HG03159 (cell line): ENCODE measurements around the gene GALNT14.

Source experiments
- ATAC-seq: cut with Tn5 transposase; IDR thresholded peaks from one replicate; pipeline ENCODE4 v1.9.1; 2021; ENCODE audit warnings: mild to moderate bottlenecking, moderate library complexity; ENCODE audit not compliant: unreplicated experiment

GALNT14 gene

DNA sequence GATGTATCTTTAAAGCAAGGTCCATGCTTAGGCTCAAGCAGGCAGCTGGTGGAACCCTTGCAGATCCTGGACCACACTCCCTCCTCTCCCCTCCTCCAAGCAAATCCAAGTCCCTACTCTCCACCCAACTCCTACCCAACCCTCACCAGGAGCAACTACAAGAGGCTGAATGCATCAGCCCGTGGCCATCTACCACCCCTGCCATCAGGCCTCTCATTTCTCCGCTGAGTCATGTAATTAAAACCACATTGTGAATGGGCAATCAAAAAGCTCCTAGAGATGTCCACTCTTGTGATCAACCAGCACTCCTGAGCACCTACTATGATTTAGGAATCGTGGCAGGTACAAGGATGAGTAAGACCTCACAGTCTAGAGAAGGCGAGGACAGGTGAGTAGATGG, 188.8 kb downstream of the GALNT14 start:
- no peak for ATAC-seq

GRCh38 chr2:30948857-30949256, 189.4 kb downstream of the GALNT14 start:
- no peak for ATAC-seq

- no peak for ATAC-seq
These were observed 190.1 kb downstream of the GALNT14 start for GRCh38 chr2:30948130-30948529.

- ATAC-seq: no peak
These were observed 190.6 kb downstream of the GALNT14 start for GRCh38 chr2:30947686-30948085.

DNA sequence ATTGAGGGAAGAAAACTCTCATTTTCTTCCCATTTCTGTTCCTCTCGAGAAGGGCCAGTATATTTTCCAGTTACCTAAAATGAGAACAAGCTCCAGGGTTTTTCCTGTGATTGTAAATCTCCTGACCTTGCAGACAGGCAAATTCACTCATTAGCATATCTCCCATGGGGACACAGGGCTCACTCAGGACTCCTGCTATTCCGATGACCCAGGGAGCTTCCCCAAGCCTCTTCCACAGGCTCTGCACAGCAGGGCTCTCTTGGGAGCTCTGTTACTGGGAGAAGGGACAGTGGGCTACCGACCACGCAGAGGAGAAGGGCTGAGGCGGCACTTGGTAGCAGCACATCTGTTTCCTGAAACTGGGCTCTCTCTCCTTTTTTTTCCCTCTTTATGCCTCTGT, 195.8 kb downstream of the GALNT14 start:
- ATAC-seq: no peak

GRCh38 chr2:30940839-30941238, 197.4 kb downstream of the GALNT14 start:
- no peak for ATAC-seq

GRCh38 chr2:30939364-30939763, 198.9 kb downstream of the GALNT14 start:
- ATAC-seq: no peak

GRCh38 chr2:30938196-30938595, 200.0 kb downstream of the GALNT14 start:
- no peak for ATAC-seq

GRCh38 chr2:30936977-30937376, 201.3 kb downstream of the GALNT14 start:
- no peak for ATAC-seq

DNA sequence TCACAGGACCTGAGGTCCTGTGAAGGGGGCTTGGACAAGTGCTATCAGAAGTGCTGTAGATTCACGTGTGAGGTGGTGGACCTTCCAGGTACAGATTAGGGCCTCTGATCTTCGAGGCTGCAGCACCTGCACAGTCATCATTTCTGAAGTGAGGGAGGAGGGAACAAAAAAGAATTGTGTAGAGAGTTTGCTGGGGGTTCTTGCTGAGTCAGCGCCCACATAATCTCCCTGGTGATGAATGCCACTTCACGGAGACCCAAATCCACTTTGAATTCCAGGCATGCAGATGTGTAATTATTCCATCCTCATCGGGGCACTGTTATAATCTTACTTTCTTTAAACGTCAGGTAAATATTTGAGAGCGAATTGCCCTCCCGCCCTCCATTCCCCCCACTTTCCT, 202.4 kb downstream of the GALNT14 start:
- ATAC-seq: no peak

- ATAC-seq: no peak
These were observed 204.2 kb downstream of the GALNT14 start for GRCh38 chr2:30934066-30934465.

GRCh38 chr2:30933496-30933895, 204.7 kb downstream of the GALNT14 start:
- no peak for ATAC-seq

- no peak for ATAC-seq
These were observed 205.4 kb downstream of the GALNT14 start for GRCh38 chr2:30932870-30933269.

DNA sequence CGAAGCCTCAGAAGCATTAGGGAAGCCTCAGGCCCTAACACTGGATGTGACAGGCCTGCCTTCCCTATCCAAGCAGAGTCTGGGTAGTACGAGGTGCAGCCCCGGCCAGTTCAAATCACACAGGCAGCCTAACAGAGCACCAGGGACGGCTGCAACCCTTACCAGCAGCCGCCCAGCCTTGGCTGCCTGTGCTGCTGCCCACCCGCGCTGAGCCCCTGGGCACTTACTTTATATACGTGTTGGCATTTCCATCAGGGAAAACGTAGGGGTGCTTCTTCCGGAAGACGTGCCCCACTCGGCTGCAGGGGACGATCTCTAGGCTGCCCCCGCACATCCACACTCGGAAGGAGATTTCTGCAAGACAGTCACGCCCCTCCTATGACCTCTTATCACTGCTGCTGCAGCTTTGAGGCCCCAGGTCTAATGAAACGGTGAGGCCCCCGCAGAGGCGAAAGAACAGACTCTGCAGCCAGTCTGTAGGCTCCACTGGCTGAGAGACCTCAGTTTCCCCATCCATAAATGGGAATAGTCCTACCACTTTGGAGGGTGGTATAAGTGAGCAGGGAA, 206.3 kb downstream of the GALNT14 start:
- no peak for ATAC-seq

DNA sequence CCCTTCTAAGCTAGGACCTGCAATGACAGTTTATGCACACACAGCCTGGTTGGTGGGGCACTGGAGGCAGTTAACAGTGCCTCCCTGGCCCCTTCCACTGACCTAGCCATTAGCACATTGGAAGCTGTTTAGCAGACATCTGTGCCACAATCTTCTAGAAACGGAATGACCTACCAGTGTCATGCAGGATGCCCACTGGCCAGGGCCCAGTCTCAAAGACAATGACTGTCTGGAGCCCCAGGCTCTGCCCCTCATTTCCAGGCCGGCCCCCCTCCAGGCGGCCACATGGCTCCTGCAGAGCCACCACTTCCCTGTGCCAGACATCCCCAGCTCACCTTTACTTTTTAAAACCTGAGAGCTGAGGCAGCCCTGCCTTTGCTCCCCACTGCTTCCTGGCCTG, 207.5 kb downstream of the GALNT14 start:
- ATAC-seq: no peak

GRCh38 chr2:30927465-30928075, 210.7 kb downstream of the GALNT14 start:
- no peak for ATAC-seq

DNA sequence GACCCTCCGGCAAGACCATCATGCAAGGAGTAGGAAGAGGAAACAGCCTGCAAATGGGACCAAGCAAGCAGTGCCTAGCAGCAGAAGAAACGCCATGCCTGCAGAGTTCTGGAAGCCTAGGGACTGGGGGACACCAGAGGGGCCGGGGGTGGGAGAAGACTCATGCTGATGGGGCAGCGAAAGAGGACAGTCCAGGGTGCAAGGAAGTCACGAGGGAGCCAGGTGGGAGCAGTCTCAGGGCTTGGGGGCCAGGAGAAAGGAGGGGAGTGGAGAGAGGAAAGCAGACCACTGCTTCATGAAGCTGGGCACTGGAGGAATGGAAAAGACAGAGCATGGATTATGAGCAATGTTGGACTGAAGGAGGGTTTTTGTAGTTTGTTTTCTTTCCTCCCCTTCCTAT, 211.6 kb downstream of the GALNT14 start:
- ATAC-seq: no peak

GRCh38 chr2:30923623-30924022, 214.6 kb downstream of the GALNT14 start:
- ATAC-seq: no peak

GRCh38 chr2:30920511-30920910, 217.7 kb downstream of the GALNT14 start:
- no peak for ATAC-seq

DNA sequence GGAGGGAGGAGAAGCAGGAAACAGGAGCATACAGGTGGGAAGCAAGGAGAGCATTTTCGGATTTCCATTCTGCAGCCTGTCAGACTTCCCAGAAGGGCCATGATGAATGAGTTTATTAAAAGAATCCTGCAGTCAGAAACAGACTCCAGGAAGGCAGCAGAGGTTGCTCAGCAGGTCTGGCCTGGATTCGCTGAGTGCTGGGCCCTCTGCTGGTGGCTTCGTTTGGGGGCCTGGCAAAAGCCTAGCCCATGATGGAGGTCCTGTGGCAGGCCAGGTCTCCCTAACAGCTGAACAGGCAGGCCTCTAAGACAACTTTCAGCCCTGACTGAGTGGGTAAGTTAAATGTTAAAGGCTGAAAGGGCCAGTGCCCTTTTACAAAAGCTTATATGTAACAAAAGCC, 222.8 kb downstream of the GALNT14 start:
- ATAC-seq: no peak

DNA sequence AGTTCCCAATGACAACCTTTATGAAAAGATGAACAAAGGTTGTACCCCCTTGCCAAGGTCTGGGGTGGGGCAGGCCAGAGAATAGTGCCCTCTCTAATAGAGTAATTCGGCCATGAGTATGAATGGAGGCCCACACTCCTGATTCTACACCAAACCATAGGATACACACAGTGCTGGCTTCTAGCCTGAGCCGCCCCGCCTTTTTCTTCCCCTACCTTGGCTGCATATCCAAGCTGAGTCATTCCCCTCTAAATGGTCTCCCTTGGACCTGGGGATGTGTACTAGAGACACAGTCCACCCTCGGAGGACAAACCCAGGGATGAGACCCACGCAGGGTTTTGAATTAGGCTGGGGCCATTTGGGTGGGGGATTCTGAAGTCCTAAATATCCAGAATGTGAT, 223.8 kb downstream of the GALNT14 start:
- no peak for ATAC-seq

GRCh38 chr2:30912056-30912455, 226.2 kb downstream of the GALNT14 start:
- ATAC-seq: no peak

- ATAC-seq: no peak
These were observed 226.9 kb downstream of the GALNT14 start for GRCh38 chr2:30911327-30911726.
